Dermis blood vessel endothelial cell (primary cell): Measurements from ENCODE around the gene LRRC31. TPM values are rescaled to one million over a fixed set of nuclear protein-coding genes. Genes with fewer than 3 reads are reported as not detected.

Experiments used
- DNase-seq: peaks from one replicate; pipeline ENCODE4 v3.0.0; 2010
- total RNA-seq: library from RNA; depleted of rRNA; stranded (reverse); fragments of >200 nt; gene quantifications from 2 replicates; pipeline ENCODE4 v1.2.3, GENCODE V29; 2014

The LRRC31 gene
- total RNA-seq, 1 donor from 2014 or later: not detected

- DNase-seq: peak; percentile 75
These were observed 57.2 kb downstream of the LRRC31 start, which contains the start of the genes LRRC34 and LRRIQ4 for GRCh38 chr3:169812332-169813235. Gene LRRC34 (minus strand): TSS chr3:169812904. CDS start chr3:169812548, 356 bp downstream. Gene LRRIQ4 (plus strand): TSS chr3:169812870. CDS start chr3:169821922, 9,052 bp downstream.

- peak; percentile 36 for DNase-seq
These were observed 58.0 kb downstream of the LRRC31 start for GRCh38 chr3:169811631-169812331.

GRCh38 chr3:169809230-169809795 is 60.4 kb downstream of the LRRC31 start:
- DNase-seq: no peak

- no peak for DNase-seq
These were observed 65.1 kb downstream of the LRRC31 start for GRCh38 chr3:169804681-169805080.

- no peak for DNase-seq
These were observed 77.4 kb downstream of the LRRC31 start for GRCh38 chr3:169792359-169792758.

GRCh38 chr3:169790687-169791429 is 78.9 kb downstream of the LRRC31 start:
- no peak for DNase-seq

- DNase-seq: no peak
These were observed 79.5 kb downstream of the LRRC31 start for GRCh38 chr3:169790219-169790618.

Other genes starting within 250 kb of the LRRC31 start
- gene MECOM, start 206.2 kb downstream of the LRRC31 start, total RNA-seq: 54.3 and 76.4 TPM in 2 replicates
- 36.1 and 446 TPM in 2 replicates for gene TERC, start 104.9 kb downstream of the LRRC31 start, total RNA-seq
- gene ACTRT3, start 100.4 kb downstream of the LRRC31 start, total RNA-seq: 3.6 and 4.7 TPM in 2 replicates
- 20.1 and 26.9 TPM in 2 replicates for gene MYNN, start 96.5 kb downstream of the LRRC31 start, total RNA-seq
- gene LRRIQ4, start 57.1 kb downstream of the LRRC31 start, total RNA-seq: not detected in 2 replicates
- 0.34 and 1.9 TPM in 2 replicates for gene LRRC34, start 57.0 kb downstream of the LRRC31 start, total RNA-seq
- not detected in 2 replicates for gene SAMD7, start 41.6 kb upstream of the LRRC31 start, total RNA-seq
- 46.8 and 60.7 TPM in 2 replicates for gene SEC62, start 96.9 kb upstream of the LRRC31 start, total RNA-seq
- gene GPR160, start 168.1 kb upstream of the LRRC31 start, total RNA-seq: 7.7 and 11.2 TPM in 2 replicates